ENCODE measurements around the gene CSRP2.

The CSRP2 gene

DNA sequence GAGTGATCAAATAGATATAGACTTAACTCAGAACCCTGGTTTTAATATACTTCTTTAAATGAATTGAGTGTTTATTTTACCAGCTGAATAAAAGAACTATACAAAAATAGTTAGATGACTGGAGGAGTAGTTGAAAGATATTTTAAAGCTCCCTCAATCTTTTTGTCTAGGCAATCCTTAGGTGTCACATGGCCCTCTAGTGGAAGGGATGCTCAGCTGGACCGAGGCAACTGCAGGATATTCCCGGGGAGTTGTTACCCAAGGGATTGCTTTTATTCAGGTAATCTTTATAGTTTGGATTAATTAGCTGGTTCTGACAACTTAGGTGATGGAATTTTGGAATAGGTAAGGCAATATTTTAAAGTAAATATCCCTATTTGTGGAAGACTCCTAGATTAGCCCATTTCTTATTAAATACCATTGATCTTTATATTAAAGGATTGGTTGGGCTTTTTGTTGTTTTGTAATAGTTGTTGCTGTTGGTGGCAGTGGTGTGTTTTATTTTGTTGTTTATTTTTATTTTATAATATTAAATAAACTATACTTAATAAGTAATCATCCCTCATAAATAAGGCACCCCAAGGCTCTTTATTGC lies 57.8 kb downstream of the CSRP2 start:
- Histone ChIP-seq H3K36me3 (replicated peaks) (no peaks in the 10 kb centered on the region), H3K4me3 (ENCODE audit: low read depth, low read length) (no peak overlapping the region), H3K27me3 (replicated peaks) (no peaks in the 10 kb centered on the region), H3K27ac (no peak overlapping the region)
- in situ Hi-C loops (cut with HindIII; ENCODE audit: low pct_ligation_motif_present, low sequenced_read_pairs) = no loop called here
- peak; percentile 89 for TF ChIP-seq CTCF (IDR thresholded peaks at IDR 0.05; ENCODE audit: low read depth, low read length, missing control alignments)
- peak; percentile 42 for DNase-seq

DNA sequence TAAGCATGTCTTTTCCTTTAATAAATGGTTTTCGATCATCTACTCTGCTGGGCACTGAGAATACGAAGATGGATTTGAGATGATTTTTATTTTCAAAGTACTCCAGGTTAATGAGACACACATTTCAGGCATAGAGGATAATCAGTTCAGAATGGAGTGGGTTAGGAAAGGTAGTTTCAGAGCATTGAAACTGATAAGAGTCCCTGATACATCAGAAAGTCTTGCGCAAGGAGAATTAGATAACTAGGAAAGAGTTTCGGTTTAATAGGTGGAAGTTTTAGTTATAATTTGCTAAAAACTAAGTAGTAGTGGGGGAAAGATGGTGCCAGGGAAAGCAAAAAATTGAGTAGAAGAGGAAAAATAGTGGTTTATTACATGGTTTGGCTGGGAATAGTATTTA lies 64.8 kb downstream of the CSRP2 start:
- H3K27ac ChIP-seq = no peak overlapping the region
- DNase-seq = no peak
- H3K4me3 ChIP-seq (ENCODE audit: low read depth, low read length) = no peak overlapping the region
- H3K27me3 ChIP-seq (replicated peaks) = no peaks in the 10 kb centered on the region
- in situ Hi-C loops (cut with HindIII; ENCODE audit: low pct_ligation_motif_present, low sequenced_read_pairs) = no loop called here
- no peaks in the 10 kb centered on the region for H3K36me3 ChIP-seq (replicated peaks)
- no peak for TF ChIP-seq CTCF (IDR thresholded peaks at IDR 0.05; ENCODE audit: low read depth, low read length, missing control alignments)

DNA sequence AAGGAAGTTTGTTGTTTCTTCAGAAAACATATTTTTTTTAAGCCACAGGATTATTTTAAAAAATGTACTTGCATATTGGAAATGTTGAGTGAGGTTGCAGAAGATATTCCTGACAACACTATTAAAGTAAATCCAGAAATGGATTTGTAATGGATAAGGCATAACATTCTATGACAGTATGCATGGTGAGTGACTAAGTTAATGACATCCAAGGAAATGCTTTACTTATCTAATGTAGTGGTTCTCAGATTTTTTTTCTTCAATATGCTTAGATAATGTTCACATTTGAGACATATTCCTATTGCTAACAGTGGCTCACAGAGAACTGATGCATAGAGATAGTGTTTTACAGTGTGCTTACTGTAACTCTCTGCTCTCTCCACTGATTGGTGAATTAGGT lies 65.6 kb downstream of the CSRP2 start:
- peak; percentile 10 for DNase-seq
- no peaks in the 10 kb centered on the region for H3K27me3 ChIP-seq (replicated peaks)
- TF ChIP-seq CTCF (IDR thresholded peaks at IDR 0.05; ENCODE audit: low read depth, low read length, missing control alignments) = no peak
- in situ Hi-C loops (cut with HindIII; ENCODE audit: low pct_ligation_motif_present, low sequenced_read_pairs) = no loop called here
- no peak overlapping the region for H3K27ac ChIP-seq
- no peak overlapping the region for H3K4me3 ChIP-seq (ENCODE audit: low read depth, low read length)
- no peaks in the 10 kb centered on the region for H3K36me3 ChIP-seq (replicated peaks)

- in situ Hi-C loops (cut with HindIII; ENCODE audit: low pct_ligation_motif_present, low sequenced_read_pairs) = no loop called here
- DNase-seq = no peak
- Histone ChIP-seq H3K27me3 (replicated peaks) (no peaks in the 10 kb centered on the region), H3K4me3 (ENCODE audit: low read depth, low read length) (no peak overlapping the region), H3K27ac (no peak overlapping the region), H3K36me3 (replicated peaks) (peaks cover 1% of the 10 kb centered on the region)
- TF ChIP-seq CTCF (IDR thresholded peaks at IDR 0.05; ENCODE audit: low read depth, low read length, missing control alignments) = no peak
Observed at GRCh38 chr12:76811976-76812375, 66.8 kb downstream of the CSRP2 start.

GRCh38 chr12:76810671-76811419 lies 68.0 kb downstream of the CSRP2 start:
- Histone ChIP-seq H3K4me3 (ENCODE audit: low read depth, low read length) (no peak overlapping the region), H3K27me3 (replicated peaks) (no peaks in the 10 kb centered on the region), H3K36me3 (replicated peaks) (peaks cover 10% of the 10 kb centered on the region), H3K27ac (no peak overlapping the region)
- TF ChIP-seq CTCF (IDR thresholded peaks at IDR 0.05; ENCODE audit: low read depth, low read length, missing control alignments) = no peak
- in situ Hi-C loops (cut with HindIII; ENCODE audit: low pct_ligation_motif_present, low sequenced_read_pairs) = no loop called here
- DNase-seq = no peak
